T-helper 22 cell (primary cell): ENCODE data around the gene ARMC12.

ENCODE experiments used
- DNase-seq: peaks from one replicate; pipeline ENCODE4 v3.0.0-alpha.2; 2020; ENCODE audit warnings: low read depth

ARMC12 gene

DNA sequence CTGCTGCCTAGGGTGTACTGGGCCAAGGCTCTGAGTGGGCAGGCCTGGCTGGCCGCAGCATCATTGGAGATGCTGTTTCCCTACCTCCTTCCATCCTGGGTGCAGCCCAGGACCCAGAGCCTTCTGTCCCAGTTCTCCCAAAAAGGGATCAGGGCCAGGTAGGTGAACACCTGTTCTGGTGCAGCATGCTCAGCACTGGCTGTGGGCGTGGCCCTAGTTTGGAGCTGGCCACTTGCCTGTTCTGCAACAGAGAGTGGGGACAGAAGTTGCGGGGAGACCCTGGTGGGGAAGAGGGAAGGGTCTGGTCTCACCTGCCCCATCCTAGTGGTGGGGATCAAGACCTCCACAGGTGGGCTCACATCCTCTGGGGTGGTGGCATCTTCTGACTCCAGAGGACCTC lies 1.4 kb upstream of the ARMC12 start:
- DNase-seq, result no peak

DNA sequence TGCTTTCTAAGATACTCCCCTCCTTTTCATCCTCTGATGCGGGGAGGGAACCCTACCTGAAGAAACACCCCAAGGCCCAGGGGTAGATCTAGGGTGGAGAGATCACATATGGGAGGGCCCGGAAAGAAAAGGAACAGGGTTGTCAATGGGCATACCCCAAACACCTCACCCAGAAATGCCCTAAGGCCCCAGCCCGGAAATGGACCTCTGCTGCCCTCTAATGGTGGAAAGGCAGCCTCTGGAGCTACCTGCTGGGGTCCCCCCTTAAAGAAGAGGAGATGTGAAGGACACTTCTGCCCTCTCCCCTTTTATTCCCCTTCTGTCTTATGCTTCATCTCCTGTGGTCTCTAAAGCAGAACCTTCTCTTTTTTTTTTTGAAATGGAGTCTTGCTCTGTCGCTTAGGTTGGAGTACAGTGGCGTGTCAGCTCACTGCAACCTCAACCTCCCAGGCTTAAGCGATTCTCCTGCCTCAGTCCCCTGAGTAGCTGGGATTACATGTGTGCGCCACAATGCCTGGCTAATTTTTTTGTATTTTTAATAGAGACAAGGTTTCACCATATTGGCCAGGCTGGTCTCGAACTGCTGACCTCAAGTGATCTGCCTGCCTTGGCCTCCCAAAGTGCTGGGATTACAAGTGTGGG lies 458 bp upstream of the ARMC12 start:
- peak; percentile 60 for DNase-seq

DNA sequence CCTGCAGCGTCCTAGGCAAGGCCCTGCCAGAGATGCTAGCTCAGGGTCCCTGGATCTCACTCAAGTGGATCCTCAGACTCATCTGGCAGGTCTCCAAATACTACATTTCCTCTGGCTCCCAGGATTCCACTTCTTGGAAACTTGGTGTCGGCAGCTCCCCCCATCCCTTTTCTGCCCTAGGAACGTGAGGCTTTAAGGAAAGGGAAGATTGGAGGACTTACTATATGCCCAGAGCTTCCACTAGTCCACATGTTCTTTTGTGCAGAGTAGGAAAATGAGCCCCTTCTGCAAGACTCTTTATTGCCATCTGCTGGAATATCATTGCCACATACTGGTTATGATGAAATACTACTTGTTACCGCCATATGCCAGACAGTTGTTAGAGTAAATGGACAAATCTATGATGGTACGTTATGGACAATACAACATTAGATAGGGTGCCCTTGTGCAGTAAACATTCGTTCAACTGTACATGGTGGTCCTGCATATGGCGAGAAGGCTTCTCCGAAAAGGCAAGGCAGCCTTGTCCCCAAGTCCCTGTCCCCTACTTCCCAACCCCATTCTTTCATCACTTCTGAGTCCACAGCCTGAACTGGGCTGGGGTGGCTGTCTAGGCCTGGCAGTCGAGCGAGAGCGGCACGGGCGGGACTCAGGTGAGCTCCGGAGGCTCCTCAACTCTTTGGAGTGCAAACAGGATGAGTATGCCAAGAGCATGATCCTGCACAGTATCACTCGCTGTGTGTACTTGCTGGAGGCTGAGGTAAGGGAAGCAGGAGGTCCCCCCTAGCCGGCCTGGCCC lies 780 bp downstream of the ARMC12 start:
- no peak for DNase-seq

DNA sequence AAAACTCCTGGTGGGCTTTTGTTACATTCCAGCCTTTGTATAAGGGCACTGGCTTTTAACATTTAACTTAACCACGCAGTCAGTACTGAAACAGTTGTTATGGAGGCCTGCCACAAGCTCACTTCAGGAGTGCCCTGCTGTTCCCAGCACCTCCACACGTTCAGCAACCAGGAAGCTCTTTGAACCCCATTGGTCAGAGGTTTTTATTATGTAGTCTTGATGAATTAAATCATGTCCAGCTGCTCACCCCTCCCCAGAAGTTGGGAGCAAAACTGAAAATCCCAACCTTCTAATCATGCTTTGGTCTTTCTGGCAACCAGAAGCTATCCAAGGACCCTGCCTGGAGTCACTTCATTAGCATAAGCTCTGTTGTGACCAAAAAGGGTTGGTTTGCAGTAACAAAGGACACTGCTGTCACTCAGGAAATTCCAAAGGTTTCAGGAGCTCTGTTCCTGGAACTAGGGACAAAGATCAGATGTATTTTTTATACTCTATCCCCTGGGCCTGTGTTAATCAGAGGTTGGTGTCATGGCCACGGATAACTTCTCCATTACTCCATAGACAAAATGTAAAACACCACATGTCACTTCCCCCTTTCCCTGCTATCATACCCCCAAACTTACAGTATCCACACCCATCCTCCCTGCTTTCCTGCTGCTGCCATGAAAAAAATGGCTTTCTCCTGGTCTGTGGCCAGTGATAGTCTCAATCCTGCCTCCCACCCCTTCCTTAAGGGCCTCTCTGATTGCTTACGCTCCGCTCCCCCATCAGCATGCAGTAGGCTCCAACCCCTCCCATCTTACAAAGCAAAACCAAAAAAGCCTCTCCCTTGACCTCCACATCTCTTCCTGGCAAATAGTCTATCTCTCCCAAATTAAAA lies 3.1 kb downstream of the ARMC12 start:
- no peak for DNase-seq

DNA sequence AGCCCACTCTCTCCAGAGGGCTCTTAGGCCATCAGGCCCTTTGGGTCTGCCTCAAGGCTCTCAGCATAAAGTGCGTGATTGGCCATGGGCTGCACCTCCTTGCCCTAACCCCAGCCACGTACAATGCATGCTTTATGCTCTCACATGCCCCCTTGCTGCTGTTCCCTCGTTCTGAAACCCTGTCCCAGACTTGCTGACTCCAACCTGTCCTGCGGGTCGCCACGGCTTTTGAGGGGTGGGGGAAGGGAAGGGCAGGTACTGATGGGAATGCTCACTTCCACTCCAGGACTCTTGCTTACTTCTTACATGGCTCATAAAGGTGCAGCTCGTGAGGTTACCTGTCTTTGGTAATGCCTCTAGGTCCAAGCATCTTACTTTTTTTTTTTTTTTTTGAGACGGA lies 6.0 kb downstream of the ARMC12 start:
- no peak for DNase-seq

DNA sequence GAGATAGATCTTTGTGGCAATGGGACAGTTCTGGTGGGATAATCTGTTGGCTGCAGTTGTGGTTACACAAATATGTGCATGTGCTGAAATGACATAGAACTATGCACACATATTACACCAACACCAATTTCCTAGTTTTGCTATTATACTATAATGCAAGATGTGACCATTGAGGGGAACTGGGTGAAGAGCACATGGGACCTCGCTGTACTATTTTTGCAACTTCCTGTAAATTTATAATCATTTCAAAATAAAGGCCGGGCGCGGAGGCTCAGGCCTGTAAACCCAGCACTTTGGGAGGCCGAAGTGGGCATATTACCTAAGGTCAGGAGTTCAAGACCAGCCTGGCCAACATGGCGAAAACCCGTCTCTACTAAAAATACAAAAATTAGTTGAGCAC lies 8.7 kb downstream of the ARMC12 start:
- no peak for DNase-seq

DNA sequence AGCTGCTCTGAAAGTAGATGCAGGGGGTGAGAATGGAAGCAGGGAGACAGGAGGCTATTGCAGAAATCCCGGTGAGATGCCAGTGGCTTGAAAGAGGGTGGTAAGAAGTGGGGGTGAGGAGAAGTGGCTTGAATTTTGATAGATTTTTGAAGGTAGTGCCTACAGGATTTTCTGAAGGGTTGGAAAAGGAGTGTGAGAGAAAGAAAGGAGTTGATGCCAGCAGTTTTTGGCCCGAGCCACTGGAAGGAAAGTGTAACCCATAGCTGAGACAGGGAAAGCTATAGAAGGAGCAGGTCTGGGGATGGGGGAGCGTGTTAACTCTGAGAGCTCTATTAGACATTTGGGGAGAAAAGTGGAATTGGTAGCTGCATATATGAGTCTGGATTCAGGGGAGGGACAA lies 9.7 kb downstream of the ARMC12 start:
- no peak for DNase-seq

DNA sequence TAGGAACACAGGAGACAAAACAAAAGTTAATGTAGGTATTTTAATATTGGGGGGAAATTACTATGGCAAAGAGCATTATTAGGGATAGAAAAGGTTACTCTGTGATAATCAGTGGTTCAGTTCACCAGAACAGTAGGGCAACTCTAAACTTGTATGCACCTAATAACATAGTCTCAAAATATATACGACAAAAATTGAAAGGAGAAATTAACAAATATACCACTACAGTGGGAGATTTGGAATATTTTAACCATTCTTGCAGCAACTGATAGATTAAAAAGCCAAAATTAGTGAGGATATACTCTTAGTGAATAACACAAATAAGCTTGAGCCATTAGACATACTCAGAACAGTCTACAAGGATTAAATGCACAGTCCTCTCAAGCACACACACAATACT lies 11.0 kb downstream of the ARMC12 start:
- no peak for DNase-seq

DNA sequence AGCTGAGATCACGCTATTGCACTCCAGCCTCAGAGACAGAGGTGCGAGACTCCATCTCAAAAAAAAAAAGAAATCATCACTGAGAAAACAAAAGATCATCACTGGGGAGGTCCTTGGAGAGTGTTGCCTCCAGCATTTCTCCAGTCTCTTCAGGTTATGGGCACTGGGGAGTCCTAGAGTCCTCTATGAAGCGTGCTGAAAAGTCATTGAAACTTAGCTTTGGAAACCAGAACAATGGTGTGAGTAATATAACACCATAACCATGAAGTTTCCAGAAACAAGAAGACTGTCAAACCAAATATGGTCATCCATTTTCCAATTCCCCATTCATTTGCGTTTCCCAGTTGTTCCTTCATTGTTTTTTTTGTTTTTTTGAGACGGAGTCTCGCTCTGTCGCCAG lies 13.7 kb downstream of the ARMC12 start:
- DNase-seq, result no peak

DNA sequence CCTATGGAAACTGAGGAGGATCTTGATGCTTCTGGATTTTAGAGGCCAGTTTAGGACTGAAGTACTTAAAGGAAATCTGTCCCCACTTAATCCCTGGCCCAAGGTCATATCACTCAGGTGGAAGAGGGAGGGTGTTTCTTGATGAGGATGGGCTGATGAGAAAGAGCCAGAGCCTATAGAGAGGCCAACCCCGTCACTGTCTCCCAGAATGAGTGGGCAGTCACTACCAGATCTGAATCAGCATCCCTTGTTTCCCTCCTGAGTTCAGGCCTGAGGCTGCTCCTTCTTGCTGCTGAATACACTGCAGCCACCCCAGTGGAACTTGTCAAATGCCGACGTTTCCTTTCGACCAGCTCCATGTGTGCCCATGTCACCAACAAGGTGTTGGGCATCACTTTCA lies 14.8 kb downstream of the ARMC12 start:
- DNase-seq, result no peak

DNA sequence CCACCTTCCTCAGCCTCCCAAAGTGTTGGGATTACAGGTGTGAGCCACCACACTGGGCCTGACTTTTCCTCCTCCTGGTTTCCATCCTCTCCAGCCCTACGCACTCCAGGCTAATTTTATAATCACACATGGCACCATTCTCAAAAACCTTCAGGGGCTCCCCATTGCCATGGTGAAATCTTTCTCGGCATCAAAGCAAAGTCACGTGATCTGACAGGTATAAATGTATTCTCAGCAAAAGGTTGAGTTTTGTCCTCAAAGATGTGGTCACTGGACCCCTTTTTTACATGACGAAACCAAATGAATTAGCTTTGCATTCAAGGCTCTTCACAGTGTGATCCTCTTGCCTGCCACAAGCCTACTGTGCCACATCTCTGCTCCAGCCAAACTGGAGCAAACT lies 15.5 kb downstream of the ARMC12 start:
- DNase-seq, result no peak

DNA sequence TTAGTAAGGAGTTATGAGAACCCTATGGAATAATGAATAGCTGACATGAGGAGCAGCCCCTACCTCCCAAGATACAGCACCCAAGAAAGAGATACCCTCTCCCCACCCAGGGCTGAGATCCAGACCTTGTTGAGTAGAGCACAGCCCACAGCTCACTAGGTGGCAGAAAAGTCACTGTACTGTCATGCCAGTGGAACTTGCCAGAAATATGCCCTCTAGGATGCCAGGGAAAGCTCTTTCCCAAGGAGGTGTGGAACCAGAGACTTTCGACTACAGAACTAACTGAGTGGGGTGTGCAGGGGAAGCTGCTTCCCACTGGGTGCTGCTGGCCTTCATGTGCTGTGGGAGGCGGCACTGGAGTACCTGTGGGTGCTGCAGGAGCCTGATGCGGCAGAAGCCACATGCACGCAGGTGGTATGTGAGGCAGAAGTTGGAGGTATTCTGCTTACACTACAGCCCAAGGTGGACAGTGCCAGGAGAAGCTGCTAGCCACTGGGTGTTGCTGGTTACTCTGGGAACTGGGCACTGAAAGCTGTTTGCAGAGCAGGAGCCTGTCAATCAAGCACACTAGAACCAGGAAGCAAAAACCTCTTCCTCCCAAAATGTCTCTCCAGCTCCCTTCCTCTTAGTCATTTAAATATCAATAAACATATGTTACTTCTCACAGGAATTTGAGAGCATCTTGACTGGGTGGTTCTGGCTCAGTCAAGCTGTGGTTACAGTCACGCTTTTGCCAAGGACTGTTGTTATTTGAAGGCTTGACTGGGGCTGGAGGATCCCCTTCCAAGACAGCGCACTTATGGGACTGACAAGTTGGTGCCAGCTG lies 17.8 kb downstream of the ARMC12 start:
- no peak for DNase-seq

DNA sequence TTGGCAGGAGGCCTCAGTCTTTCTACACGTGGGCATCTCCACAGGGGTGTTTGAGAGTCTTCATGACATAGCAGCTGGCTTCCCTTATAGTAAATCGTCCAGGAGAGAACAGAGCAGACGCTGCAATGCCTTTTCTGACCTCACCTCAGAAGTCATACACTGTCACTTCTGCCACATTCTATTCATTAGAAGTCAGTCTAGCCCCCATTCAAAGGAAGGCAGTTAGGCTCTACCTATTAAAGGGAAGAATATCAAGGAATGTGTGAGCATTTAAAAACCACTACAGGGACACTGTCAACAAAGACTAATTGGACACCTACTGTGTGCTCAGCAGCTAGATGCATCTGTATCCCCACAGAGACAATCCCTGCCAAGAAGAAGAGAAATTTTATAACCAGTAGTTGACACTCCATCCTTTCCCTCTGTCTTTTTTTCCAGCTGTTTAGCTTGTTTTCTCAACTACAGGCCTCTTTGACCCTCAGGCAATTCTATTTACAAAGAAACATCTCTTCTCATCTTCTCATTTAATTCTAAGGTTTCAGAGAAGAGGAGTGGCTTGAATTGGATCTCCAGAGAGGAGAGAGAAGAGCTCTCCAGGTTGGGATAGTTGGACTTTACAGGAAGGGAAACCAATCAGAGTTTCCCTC lies 18.6 kb downstream of the ARMC12 start:
- no peak for DNase-seq

DNA sequence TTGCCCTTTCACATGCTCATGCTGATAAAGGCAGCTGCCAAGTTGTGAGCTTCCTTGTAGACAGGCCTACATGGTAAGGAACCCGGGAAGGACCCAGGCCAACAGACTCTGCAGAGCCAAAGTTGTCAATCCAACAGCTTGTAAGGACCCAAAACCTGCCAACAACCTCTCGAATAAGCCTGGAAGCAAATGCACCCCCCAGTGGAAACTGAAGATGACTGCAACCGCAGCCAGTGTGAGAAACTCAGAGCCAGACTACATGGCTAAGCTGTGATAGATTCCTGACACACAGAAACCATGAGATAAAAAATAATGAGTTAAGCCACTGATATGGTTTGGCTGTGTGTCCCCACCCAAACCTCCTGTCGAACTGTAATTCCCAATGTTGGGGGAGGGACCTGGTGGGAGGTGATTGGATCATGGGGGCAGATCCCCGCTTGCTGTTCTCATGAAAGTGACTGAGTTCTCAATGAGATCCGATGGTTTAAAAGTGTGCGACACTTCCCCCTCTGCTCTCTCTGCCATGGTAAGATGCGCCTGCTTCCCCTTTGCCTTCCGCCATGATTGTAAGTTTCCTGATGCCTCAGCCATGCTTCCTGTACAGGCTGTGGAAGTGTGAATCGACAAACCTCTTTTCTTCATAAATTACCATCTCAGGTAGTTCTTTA lies 20.8 kb downstream of the ARMC12 start:
- DNase-seq, result no peak

DNA sequence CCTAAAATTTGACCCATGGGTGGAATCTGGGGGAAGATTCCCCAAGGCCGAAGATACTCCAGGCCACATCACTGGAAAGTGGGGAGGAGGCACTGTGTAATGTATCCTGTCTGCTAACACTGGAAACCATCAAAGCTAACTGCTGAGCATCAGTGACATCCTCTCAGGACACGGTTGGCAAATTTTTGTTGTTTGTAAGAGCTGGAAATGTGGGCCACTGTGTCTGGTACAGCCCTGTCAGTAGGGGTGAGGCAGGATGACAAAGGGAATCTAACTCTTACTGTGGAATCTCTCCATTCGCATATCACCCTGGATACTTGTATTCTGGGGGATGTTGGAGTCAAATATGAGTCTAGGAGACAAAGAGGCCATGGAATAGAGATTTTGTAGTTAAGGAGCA lies 22.6 kb downstream of the ARMC12 start:
- no peak for DNase-seq

DNA sequence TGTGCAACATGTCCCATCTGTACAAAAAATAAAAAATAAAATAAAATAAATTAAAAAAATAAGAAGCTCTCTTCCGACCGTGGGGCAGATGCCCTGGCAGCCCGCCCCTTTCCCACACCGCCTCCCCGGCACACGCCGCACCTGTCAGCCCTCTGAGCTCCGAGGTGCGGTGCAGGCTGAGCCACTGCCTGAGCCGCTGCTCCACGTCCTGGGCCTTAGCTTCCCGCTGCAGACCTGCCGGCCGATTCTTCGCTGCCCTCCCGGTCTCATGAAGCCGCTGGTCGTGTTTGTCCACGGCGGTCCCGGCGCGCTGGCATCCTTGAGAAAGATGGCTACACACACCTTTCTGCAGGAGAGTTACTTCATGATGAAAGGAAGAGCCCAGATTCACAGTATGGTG lies 28.9 kb downstream of the ARMC12 start:
- DNase-seq, result no peak

DNA sequence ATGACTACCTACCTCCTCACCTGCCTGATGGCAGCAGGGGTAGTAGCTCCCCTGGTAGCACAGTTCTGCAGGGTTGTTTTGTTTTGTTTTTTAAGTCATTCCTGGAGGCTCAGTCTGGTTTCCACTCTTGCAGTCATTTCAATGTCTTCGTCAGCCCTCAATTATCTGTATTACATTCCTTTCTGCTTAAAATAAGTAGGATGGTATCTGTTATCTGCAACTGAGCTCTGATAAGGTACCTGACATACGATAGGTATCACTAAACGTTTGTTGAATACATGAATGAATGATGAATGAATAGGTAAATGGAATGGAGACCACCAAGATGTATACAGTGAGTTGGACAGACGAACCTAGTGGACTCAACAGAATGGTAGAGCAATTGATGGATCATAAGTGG lies 32.4 kb downstream of the ARMC12 start:
- no peak for DNase-seq

DNA sequence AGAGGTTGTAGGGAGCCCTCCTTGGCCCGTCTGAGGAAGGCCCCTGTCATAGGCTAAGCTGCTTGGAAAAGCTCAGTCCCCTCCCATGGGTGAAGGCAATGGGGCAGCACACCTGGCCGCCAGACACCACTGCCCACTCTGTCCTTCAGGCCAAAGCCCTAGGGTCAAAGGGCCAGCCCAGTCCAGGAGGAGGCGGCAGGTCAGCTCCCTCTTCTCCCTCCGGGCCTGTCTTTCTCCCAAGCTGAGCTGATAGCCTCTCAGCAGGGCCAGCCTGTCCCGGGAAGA lies 34.5 kb downstream of the ARMC12 start:
- no peak for DNase-seq

DNA sequence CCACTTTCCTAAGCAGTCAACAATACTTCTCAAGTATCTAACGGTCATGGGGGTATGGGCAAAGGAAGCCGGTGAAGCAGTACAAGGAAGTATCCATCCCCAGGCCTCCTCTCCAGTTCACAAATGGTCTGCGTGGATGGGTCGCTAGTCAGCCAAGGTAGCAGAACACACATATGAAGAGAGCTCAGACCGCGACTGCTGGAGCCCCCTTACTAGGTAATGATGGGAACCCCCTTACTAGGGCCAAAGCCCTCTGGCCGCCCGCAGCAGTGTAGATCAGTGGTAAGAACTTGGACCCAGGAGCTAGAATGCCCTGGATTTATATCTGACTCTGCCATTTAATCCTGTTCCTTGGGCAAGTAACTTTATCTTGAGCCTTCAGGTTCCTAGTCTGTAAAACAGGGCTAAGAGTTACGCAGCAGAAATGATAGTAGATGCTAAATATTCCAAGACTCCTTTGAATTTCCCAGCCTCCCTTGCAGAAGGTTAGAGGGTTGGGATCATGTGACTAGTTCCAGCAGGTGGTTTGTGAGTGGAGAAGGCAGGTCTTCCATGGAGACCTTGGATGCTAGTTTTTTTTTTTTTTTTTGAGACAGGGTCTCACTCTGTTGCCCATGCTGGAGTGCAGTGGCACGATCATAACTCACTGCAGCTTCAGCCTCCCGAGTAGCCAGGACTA lies 37.4 kb downstream of the ARMC12 start:
- no peak for DNase-seq

DNA sequence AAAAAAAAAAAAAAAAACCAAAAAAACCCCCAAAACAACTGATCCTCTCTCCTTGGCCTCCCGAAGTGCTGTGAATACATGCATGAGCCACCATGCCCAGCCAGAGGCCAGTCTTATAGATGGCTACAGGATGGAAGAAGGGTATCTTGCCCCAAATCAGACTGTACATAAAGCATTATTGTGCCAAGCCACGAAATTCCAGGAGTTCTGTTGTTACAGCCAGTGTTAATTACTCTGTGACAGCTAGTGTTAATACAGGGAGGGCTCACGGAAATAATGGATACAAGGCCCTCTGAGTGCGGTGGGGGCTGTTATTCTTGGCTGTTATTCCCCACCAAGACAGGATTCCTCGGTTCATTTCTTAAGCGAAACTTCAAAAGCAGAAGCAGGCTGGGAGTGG lies 38.2 kb downstream of the ARMC12 start:
- no peak for DNase-seq
